GM10248 (cell line): ENCODE data around the gene CRIP1.

Experiments used
- CTCF ChIA-PET: fragments of 300-600 bp; sonication (Branson Sonifier 250); formaldehyde crosslinking; extraction: SDS; loops from one replicate; lab custom pipeline; 2021; ENCODE audit warnings: antibody characterized with exemption; lab: Yijun Ruan, JAX
- POLR2A ChIA-PET: fragments of 350-650 bp; sonication (Branson Sonifier 250); formaldehyde crosslinking; extraction: SDS; loops from one replicate; lab custom pipeline; 2020; ENCODE audit warnings: antibody characterized with exemption; lab: Yijun Ruan, JAX
- DNase-seq: peaks from one replicate; pipeline ENCODE4 v3.0.0; 2012; ENCODE audit errors: extremely low spot score
- TF ChIP-seq, protein P1 (sequence below): IDR thresholded peaks from 2 replicates; pipeline ENCODE4 v1.5.1; 2012; ENCODE audit warnings: mild to moderate bottlenecking, low read depth; ENCODE audit errors: extremely low read depth, missing control alignments, control extremely low read depth

Gene CRIP1

GRCh38 chr14:105476097-105476830, 10.4 kb upstream of the CRIP1 start:
- ChIA-PET POLR2A (no interaction called here), CTCF (interaction anchor here (1.0 to 2.7 kb wide), 5 partner anchors 13 to 106 kb away, joined by 3 to 10 read pairs (median 4); no protein-coding TSS in a partner anchor)
- no peak for DNase-seq
- TF ChIP-seq, protein P1, sequence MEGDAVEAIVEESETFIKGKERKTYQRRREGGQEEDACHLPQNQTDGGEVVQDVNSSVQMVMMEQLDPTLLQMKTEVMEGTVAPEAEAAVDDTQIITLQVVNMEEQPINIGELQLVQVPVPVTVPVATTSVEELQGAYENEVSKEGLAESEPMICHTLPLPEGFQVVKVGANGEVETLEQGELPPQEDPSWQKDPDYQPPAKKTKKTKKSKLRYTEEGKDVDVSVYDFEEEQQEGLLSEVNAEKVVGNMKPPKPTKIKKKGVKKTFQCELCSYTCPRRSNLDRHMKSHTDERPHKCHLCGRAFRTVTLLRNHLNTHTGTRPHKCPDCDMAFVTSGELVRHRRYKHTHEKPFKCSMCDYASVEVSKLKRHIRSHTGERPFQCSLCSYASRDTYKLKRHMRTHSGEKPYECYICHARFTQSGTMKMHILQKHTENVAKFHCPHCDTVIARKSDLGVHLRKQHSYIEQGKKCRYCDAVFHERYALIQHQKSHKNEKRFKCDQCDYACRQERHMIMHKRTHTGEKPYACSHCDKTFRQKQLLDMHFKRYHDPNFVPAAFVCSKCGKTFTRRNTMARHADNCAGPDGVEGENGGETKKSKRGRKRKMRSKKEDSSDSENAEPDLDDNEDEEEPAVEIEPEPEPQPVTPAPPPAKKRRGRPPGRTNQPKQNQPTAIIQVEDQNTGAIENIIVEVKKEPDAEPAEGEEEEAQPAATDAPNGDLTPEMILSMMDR, result no peak

- POLR2A ChIA-PET, result no interaction called here
- TF ChIP-seq, protein P1, result no peak
- CTCF ChIA-PET, result interaction anchor here (1.0 to 2.7 kb wide), 5 partner anchors 13 to 107 kb away, joined by 3 to 10 read pairs (median 4); no protein-coding TSS in a partner anchor
- no peak for DNase-seq
Observed at GRCh38 chr14:105476831-105477659, 9.6 kb upstream of the CRIP1 start.

DNA sequence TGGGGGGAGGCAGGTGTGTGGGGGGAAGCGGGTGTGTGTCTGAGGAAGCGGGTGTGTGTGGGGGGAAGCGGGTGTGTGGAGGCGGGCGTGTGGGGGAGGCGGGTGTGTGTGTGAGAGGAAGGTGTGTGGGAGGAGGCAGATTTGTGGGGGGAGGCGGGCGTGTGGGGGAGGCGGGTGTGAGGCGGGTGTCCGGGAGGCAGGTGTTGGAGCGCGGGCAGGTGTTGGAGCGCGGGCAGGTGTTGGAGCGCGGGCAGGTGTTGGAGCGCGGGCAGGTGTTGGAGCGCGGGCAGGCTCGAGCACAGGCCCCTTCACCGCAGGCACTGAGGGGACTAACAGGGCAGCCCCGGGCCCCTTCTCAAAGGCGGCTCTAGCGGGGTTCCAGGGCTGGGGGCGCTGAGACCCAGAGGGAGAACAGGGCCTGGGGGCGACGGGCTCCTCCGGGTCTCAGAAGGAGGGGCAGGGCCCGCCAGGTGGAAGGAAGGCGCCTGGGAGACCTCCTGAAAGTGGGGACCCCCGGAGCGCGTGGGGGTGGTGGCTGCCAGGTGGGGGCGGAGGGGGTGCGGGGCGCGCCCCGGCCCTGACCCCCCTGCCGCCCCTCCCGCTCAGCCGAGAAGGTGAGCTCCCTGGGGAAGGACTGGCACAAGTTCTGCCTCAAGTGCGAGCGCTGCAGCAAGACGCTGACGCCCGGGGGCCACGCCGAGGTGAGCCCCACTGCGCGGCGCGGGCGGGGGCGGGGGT, 8.9 kb upstream of the CRIP1 start:
- no peak for DNase-seq
- ChIA-PET CTCF (interaction anchor here (1.8 kb wide), 1 partner anchor 12 kb away, joined by 8 read pairs; no protein-coding TSS in a partner anchor), POLR2A (interaction anchor here (0.6 kb wide), 1 partner anchor 14 kb away, joined by 4 read pairs; no protein-coding TSS in a partner anchor)
- TF ChIP-seq, protein P1, result no peak

GRCh38 chr14:105478398-105479251, 8.1 kb upstream of the CRIP1 start:
- TF ChIP-seq, protein P1, result no peak
- ChIA-PET POLR2A (interaction anchor here (0.6 kb wide), 1 partner anchor 13 kb away, joined by 4 read pairs; no protein-coding TSS in a partner anchor), CTCF (interaction anchor here (1.8 kb wide), 1 partner anchor 11 kb away, joined by 8 read pairs; no protein-coding TSS in a partner anchor)
- no peak for DNase-seq

- CTCF ChIA-PET, result interaction anchor here (1.8 to 3.5 kb wide), 4 partner anchors 8 to 108 kb away, joined by 8 to 35 read pairs (median 17); no protein-coding TSS in a partner anchor
- POLR2A ChIA-PET, result no interaction called here
- no peak for DNase-seq
- TF ChIP-seq, protein P1, result no peak
Observed at GRCh38 chr14:105479431-105480158, 7.1 kb upstream of the CRIP1 start.
